Cortex of kidney (tissue), 1 donor: ENCODE results near the gene CFAP157.
A peak's percentile ranks its signal among the peaks of the same experiment; 100 is the strongest.

Experiments used
- DNase-seq: peaks from one replicate; lab custom pipeline; 2025; lab: John Stamatoyannopoulos, UW

The CFAP157 gene

GRCh38 chr9:127715470-127716337 lies 8.9 kb downstream of the CFAP157 start, which contains the start of the genes PTRH1 and TTC16:
PTRH1 (minus strand) TSS chr9:127715663; CDS start chr9:127715639, 24 bp downstream.
TTC16 (plus strand) TSS chr9:127716079; CDS start chr9:127716146, 67 bp downstream.
- DNase-seq: peak; percentile 30

- DNase-seq: no peak
Observed at GRCh38 chr9:127716412-127716811, 9.6 kb downstream of the CFAP157 start.

DNA sequence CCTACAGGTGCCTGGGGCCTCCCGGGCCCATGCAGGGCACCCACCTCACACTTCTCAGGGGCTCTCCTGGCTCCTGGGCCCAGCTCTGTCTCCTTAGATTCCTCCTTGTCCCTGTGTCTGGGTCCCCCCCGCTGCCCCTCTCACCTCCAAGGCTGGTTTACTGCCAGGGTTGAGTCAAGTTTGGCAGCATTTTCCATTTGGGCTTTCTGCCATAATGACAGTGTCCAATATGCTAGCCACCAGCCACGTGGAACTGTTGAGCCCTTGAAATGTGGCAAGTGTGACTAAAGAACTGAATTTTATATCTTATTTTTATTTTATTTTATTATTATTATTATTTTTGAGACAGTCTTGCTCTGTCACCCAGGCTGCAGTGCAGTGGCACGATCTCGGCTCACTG lies 11.0 kb downstream of the CFAP157 start:
- no peak for DNase-seq

- no peak for DNase-seq
Observed at GRCh38 chr9:127720031-127720864, 13.5 kb downstream of the CFAP157 start.

- no peak for DNase-seq
Observed at GRCh38 chr9:127720865-127721227, 14.1 kb downstream of the CFAP157 start.

GRCh38 chr9:127721391-127721821 lies 14.6 kb downstream of the CFAP157 start:
- DNase-seq: no peak

DNA sequence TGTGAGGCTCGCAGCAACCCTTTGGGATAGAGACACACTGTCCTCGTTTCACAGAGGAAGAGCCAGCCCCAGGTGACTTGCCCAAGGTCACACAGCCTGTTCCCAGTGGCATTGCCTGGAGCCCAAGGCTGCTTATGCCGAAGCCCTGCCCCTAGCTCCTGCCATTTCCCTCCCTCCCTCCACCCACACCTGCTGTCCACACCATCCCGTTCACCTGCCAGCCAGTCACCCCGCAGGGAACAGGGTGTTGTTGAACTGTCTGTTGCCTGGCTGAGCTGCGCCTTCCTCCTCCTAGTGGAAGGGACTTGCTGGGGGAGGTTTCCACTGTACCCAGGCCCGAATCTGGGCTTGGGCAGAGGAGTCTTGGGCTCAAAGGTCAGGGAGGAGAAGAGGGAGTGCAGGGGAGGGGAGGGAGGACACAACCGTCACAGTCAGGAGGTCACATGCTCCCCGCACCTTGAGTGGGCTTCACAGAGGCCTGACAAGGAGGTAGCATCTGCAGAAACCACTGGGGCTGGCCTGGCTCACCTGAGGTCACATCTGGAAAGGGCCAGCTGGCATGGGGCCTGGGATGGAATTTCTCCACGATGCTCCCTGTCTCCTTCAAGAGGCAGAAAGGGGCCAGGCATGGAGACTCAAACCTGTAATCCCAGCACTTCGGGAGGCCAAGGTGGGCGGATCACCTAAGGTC lies 15.4 kb downstream of the CFAP157 start:
- DNase-seq: no peak

DNA sequence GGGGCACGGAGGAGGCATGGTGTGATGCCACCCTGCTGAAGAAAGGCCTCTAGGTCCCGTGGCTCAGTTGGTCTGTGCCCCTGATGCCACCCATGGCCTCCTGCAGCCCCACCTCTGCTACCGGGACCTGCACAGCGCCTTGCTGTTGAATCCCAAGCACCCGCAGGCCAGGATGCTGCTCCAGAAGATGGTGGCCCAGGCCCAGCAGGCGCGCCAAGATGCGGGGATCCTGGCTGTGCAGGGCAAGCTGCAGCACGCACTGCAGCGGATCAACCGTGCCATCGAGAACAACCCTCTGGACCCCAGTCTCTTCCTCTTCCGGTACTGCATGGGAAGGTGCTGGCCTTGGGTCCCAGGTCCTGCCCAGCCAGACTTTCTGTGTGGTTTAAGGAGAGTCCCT lies 16.2 kb downstream of the CFAP157 start:
- no peak for DNase-seq

GRCh38 chr9:127723444-127723843 lies 16.7 kb downstream of the CFAP157 start:
- no peak for DNase-seq

DNA sequence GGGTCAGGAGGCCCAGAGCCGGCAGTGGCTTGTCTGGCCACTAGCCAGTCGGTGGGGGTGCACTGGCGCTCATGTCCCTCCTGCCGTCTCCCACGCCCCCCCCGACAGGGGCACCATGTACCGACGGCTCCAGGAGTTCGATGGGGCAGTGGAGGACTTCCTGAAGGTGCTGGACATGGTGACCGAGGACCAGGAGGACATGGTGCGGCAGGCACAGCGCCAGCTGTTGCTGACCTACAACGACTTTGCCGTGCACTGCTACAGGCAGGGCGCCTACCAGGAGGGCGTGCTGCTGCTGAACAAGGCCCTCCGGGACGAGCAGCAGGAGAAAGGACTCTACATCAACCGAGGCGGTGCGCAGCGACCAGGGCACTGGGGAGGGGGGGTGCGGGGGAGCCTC lies 17.2 kb downstream of the CFAP157 start:
- no peak for DNase-seq

DNA sequence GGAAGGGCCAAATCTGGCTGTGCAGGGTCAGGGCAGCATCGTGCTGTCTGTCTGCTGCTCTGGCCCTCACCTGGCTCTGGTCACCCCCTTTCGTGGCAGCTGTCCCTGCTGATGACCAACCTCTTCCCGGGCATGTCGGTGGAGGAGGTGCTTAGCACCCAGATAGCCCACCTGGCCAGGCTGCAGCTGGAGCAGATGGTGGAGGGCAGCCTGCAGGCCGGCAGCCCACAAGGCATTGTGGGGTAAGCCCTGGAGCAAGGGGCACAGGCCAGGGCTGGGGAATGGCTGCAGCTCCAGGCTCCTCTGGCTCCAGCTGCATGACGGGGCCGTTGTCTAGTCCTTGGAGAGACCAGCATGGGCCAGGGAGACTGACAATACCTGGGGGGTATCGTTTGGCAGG lies 20.1 kb downstream of the CFAP157 start:
- no peak for DNase-seq

GRCh38 chr9:127728808-127729207 lies 22.0 kb downstream of the CFAP157 start:
- no peak for DNase-seq

- DNase-seq: no peak
Observed at GRCh38 chr9:127729522-127730256, 22.9 kb downstream of the CFAP157 start.

GRCh38 chr9:127730262-127730661 lies 23.5 kb downstream of the CFAP157 start:
- DNase-seq: no peak

DNA sequence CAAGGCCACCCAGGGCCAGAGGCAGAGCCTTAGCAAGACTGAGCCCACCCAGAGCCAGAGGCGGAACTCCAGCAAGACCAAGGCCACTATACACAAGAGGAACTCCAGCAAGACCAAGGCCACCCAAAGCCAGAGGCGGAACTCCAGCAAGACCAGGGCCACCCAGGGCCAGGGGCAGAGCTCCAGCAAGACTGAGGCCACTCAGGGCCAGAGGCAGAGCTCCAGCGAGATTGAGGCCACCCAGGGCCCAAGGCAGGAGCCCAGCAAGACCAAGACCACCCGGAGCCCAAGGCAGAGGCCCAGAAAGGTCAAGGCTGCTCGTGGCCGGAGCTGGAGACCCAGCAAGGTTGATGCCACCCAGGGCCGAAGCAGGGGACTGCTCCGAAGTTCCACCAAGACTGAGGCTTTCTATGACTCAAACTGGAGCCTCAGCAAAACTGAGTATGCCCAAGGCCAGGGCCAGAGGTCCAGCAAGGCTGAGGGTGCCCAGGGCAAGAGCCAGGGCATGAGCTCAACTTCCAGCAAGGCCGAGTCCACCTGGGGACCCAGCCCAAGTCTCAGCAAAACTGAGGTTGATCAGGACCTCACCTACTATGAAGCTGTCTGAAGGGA lies 24.1 kb downstream of the CFAP157 start:
- no peak for DNase-seq

DNA sequence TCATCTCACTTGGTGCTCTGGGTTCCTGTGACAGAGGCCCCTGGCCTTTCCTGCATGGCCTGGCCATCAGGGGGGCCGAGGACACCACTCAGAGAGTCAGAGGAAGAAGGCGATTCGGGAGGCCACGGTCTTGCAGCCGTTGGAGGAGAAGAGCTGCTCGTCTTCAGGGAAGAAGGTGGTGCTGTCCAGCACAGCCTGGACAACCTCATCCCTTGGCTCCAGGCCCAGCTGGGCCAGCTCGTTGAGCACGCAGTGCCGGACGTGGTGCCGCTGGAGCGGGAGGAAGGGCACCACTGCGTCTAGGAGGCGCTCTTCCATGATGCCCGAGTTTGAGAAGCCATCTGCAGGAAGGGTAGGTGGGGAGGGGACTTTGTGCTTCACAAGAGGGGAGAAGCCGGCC lies 25.1 kb downstream of the CFAP157 start:
- DNase-seq: no peak

GRCh38 chr9:127732444-127732843 lies 25.7 kb downstream of the CFAP157 start:
- no peak for DNase-seq

DNA sequence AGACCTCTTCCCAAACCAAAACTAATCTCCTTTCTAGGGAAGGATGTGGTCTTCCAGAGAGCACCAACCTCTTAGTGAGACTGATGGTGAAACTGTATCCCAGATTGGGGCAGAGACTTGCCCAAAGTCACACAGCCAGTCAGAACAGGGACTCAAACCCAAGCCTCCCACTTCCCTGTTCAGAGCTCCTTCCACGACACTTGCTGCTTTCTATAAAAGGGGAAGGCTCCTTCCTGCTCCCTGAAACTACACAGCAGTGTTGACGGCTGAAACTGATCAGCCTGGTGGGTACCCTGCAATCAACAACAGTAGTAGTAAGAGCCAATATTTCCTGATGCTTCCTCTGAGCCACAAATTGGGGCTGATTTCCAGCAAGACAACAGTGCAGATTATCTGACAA lies 26.8 kb downstream of the CFAP157 start:
- no peak for DNase-seq

GRCh38 chr9:127734247-127734746 lies 27.5 kb downstream of the CFAP157 start:
- DNase-seq: no peak

DNA sequence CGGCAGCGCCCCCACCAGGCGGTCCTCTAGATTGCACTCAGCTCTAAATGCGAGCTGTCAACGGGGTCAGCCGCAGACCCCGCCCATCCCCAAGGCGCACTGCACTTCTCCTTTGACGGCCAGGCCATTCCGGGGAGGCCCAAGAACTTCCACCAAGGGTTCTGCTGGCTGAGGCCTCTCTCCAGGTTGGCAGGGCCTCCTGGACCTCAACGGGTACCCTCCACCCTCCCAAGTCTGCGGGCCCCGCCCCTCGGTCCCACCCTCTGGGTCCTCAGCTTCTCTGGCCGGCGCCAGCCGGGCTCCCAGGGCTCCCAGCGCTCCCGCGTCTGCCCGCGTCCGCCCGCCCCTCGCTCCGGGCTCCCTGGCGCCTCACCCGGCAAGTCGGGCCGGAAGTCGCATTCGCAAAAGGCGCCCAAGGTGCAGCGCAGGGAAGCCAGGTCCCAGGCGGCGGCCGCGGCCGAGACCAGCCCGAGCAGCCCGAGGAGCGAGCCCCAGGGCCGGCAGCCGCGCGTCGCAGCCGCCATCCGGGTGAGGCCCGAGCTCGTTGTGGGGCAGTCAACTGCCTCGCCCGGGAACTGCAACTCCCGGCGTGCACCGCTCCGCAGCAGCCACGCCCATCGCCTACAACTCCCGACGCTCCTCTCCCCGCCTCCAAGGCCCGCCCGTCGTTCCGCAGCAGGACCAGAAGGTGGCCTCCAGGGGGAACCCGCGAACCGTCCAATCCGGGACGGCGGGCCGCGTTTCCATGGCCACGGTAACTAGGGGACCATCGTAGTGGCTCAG lies 28.1 kb downstream of the CFAP157 start, which contains the start of gene TOR2A:
TSS of gene TOR2A (minus strand) at position 548 of the 783 bp plus-strand sequence. CDS start at position 524, 24 bp downstream.
- DNase-seq: no peak
